Tibial nerve (tissue), 4 donors: ENCODE measurements around the gene MRE11. TPM values are rescaled to one million over a fixed set of nuclear protein-coding genes. Genes with fewer than 3 reads are reported as not detected.

Source experiments
- DNase-seq, 2 donors: peaks; one replicate each; pipeline ENCODE4 v3.0.0-alpha.2; 2019; ENCODE audit warnings: low spot score in 2 of 2
- H3K27ac ChIP-seq, 4 donors: fragments of 200-600 bp; sonication (generic) in 3 of 4; one replicate each; pipeline ENCODE4 v1.5.1; 2017 to 2019; ENCODE audit warnings: mild to moderate bottlenecking in 1 of 4
- H3K27me3 ChIP-seq, 2 donors: fragments of 200-600 bp; sonication (generic) in 1 of 2; one replicate each; pipeline versions ENCODE4 v1.5.1 to v1.6.0; 2017 to 2019
- H3K36me3 ChIP-seq, 3 donors: fragments of 200-600 bp; sonication (generic); one replicate each; pipeline ENCODE4 v1.5.1; 2018 to 2019
- H3K4me1 ChIP-seq, 4 donors: fragments of 200-600 bp; sonication (generic) in 3 of 4; one replicate each; pipeline ENCODE4 v1.5.1; 2017 to 2019
- H3K4me3 ChIP-seq, 4 donors: fragments of 200-600 bp; sonication (generic) in 3 of 4; one replicate each; pipeline ENCODE4 v1.5.1; 2017 to 2019; ENCODE audit warnings: mild to moderate bottlenecking in 1 of 4, moderate library complexity in 1 of 4
- H3K9me3 ChIP-seq, 4 donors: fragments of 200-600 bp; sonication (generic) in 3 of 4; one replicate each; pipeline ENCODE4 v1.5.1; 2017 to 2019
- CTCF ChIP-seq, 5 experiments: fragments of 200-600 bp in 3 of 5; fragments of 450-650 bp in 2 of 5; sonication (generic) in 3 of 5; IDR thresholded peaks; one replicate each; pipeline ENCODE4 v1.5.1; 2016 to 2019; ENCODE audit warnings: antibody characterized with exemption in 5 of 5, mild to moderate bottlenecking in 3 of 5, moderate library complexity in 2 of 5
- EP300 ChIP-seq, 2 donors: sonication (generic); formaldehyde crosslinking; IDR thresholded peaks; one replicate each; pipeline ENCODE4 v1.6.1; 2017; ENCODE audit warnings: antibody characterized with exemption in 2 of 2, mild to moderate bottlenecking in 1 of 2
- POLR2A ChIP-seq, 2 donors: fragments of 450-650 bp; IDR thresholded peaks; one replicate each; pipeline ENCODE4 v1.6.1; 2017; ENCODE audit warnings: antibody characterized with exemption in 2 of 2, mild to moderate bottlenecking in 2 of 2, moderate library complexity in 2 of 2
- whole genome bisulfite sequencing, 2 donors: methylation state at CpG; one replicate each; pipeline ENCODE4 v1.1.5; 2018; 5-methylcytosine and 5-hydroxymethylcytosine counted together
- total RNA-seq, 4 donors: library from RNA; depleted of rRNA; stranded (reverse); fragments of >200 nt; gene quantifications; one replicate each; pipeline ENCODE4 v1.1.0, GENCODE V29; 2016

MRE11 gene
- 10 to 100 TPM; 14.0 to 28.4 (median 17.4) TPM for total RNA-seq

GRCh38 chr11:94493281-94494125 is at the start of gene MRE11, which contains the start of gene ANKRD49:
TSS of gene MRE11 (minus strand) at chr11:94493844. CDS start at chr11:94492801, 1,043 bp downstream.
TSS of gene ANKRD49 (plus strand) at chr11:94493984. CDS start at chr11:94496694, 2,710 bp downstream.
- peaks cover 0 to 35% (median 9%) of the 10 kb centered on the region in 4 donors for H3K4me1 ChIP-seq
- TF ChIP-seq POLR2A (IDR thresholded peaks at IDR 0.05) (peak; percentile 32 to 45), CTCF (IDR thresholded peaks at IDR 0.05) (peak in 1 of 5 experiments; percentile 10), EP300 (IDR thresholded peaks at IDR 0.05) (peak in 1 of 2 donors; percentile 80)
- DNase-seq = peak; percentile 96 to 98
- H3K27ac ChIP-seq = peak within 1 kb of the TSS; percentile 37 to 92 (median 84)
- H3K9me3 ChIP-seq = no peaks in the 10 kb centered on the region
- no peaks in the 10 kb centered on the region for H3K27me3 ChIP-seq
- H3K36me3 ChIP-seq = peaks cover 0 to 40% (median 0%) of the 10 kb centered on the region in 3 donors
- peak within 1 kb of the TSS; percentile 64 to 98 (median 78) for H3K4me3 ChIP-seq
- WGBS, 2 donors = 0 to 1% methylated on average over 42 to 55 of the region's 55 CpGs

GRCh38 chr11:94539420-94539819 is 45.8 kb upstream of the MRE11 start:
- peaks cover 0 to 14% (median 5%) of the 10 kb centered on the region in 4 donors for H3K4me1 ChIP-seq
- no peak overlapping the region for H3K4me3 ChIP-seq
- TF ChIP-seq CTCF (IDR thresholded peaks at IDR 0.05) = no peak
- no peak for TF ChIP-seq POLR2A (IDR thresholded peaks at IDR 0.05)
- no peak for TF ChIP-seq EP300 (IDR thresholded peaks at IDR 0.05)
- 83 to 89% methylated on average over 1 of the region's 1 CpG for WGBS, 2 donors
- H3K27me3 ChIP-seq = no peaks in the 10 kb centered on the region
- H3K27ac ChIP-seq = no peak overlapping the region
- DNase-seq = no peak
- H3K9me3 ChIP-seq = no peaks in the 10 kb centered on the region
- H3K36me3 ChIP-seq = no peaks in the 10 kb centered on the region

- no peaks in the 10 kb centered on the region for H3K9me3 ChIP-seq
- no peaks in the 10 kb centered on the region for H3K36me3 ChIP-seq
- DNase-seq = no peak
- H3K27me3 ChIP-seq = no peaks in the 10 kb centered on the region
- H3K27ac ChIP-seq = no peak overlapping the region
- WGBS, 2 donors = 47 to 62% methylated on average over 3 of the region's 3 CpGs
- no peak overlapping the region for H3K4me3 ChIP-seq
- TF ChIP-seq EP300 (IDR thresholded peaks at IDR 0.05) (no peak), POLR2A (IDR thresholded peaks at IDR 0.05) (no peak), CTCF (IDR thresholded peaks at IDR 0.05) (no peak)
- peaks cover 0 to 18% (median 0%) of the 10 kb centered on the region in 4 donors for H3K4me1 ChIP-seq
Measured at GRCh38 chr11:94537031-94537600, 43.5 kb upstream of the MRE11 start.

- Histone ChIP-seq H3K4me3 (no peak overlapping the region), H3K27ac (no peak overlapping the region), H3K36me3 (no peaks in the 10 kb centered on the region), H3K9me3 (no peaks in the 10 kb centered on the region), H3K27me3 (no peaks in the 10 kb centered on the region), H3K4me1 (peaks cover 0 to 18% (median 0%) of the 10 kb centered on the region in 4 donors)
- TF ChIP-seq POLR2A (IDR thresholded peaks at IDR 0.05) (no peak), CTCF (IDR thresholded peaks at IDR 0.05) (no peak), EP300 (IDR thresholded peaks at IDR 0.05) (no peak)
- DNase-seq = no peak
Measured at GRCh38 chr11:94536386-94536785, 42.7 kb upstream of the MRE11 start.
